NT2/D1 (cell line): Measurements from ENCODE around the gene ATP7A.

Experiments
- DNase-seq: peaks from one replicate; pipeline ENCODE4 v3.0.0-alpha.2; 2011; ENCODE audit warnings: low read depth, low spot score
- H3K27me3 ChIP-seq: 2 replicates; pipeline ENCODE4 v1.6.0; 2011; ENCODE audit warnings: mild to moderate bottlenecking; ENCODE audit not compliant: insufficient read length, insufficient read depth
- H3K36me3 ChIP-seq: 2 replicates; pipeline ENCODE4 v1.6.1; 2011; ENCODE audit warnings: mild to moderate bottlenecking, low read length, mixed read lengths; ENCODE audit not compliant: insufficient read depth, insufficient read length
- H3K4me1 ChIP-seq: 2 replicates; pipeline ENCODE4 v1.5.1; 2011; ENCODE audit not compliant: insufficient read depth, insufficient read length
- H3K4me3 ChIP-seq: 2 replicates; pipeline ENCODE4 v1.5.1; 2011; ENCODE audit warnings: low read depth; ENCODE audit not compliant: insufficient read length
- H3K9ac ChIP-seq: 2 replicates; pipeline ENCODE4 v1.6.0; 2011; ENCODE audit warnings: low read depth; ENCODE audit not compliant: insufficient read length
- H3K9me3 ChIP-seq: 2 replicates; pipeline ENCODE4 v1.5.1; 2011; ENCODE audit warnings: mild to moderate bottlenecking, low read length; ENCODE audit not compliant: insufficient read depth
- SUZ12 ChIP-seq: IDR thresholded peaks from 2 replicates; pipeline ENCODE4 v1.6.1; 2011; ENCODE audit not compliant: insufficient read length, insufficient read depth; ENCODE audit errors: extremely low read depth
- YY1 ChIP-seq: IDR thresholded peaks from 2 replicates; pipeline ENCODE4 v1.6.1; 2011; ENCODE audit not compliant: insufficient read length, insufficient read depth
- ZNF274 ChIP-seq: IDR thresholded peaks from 2 replicates; pipeline ENCODE4 v1.6.1; 2011; ENCODE audit warnings: mild to moderate bottlenecking, low read depth, low read length

The ATP7A gene

DNA sequence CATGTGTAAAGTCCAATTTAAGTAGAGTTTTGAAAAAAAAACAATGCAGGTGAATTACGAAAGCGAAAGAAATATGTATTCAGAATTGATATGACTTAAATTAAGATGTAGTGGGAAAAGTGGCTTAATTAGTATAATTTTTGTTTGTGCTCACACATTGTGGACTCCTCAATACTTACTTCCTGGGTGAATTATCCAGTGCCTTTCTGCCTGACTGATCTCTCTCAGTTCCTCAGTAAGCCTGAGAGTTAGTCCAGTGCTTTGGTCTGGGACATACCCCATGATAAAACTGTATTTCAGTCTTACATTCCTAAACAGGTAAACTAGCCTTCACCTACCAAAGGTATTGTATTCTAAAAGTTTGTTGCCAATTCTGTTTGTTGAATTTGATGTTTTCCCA is 50.6 kb downstream of the ATP7A start:
- H3K36me3 ChIP-seq, result no peaks in the 10 kb centered on the region
- TF ChIP-seq YY1, result no peak
- TF ChIP-seq SUZ12, result no peak
- no peak for TF ChIP-seq ZNF274
- H3K4me3 ChIP-seq, result no peak overlapping the region
- DNase-seq, result no peak
- 0 out of 2 replicates have a peak, but pooled peaks cover 6% of the 10 kb centered on the region for H3K9me3 ChIP-seq
- H3K4me1 ChIP-seq, result no peaks in the 10 kb centered on the region
- H3K9ac ChIP-seq, result no peak overlapping the region
- H3K27me3 ChIP-seq, result no peaks in the 10 kb centered on the region

DNA sequence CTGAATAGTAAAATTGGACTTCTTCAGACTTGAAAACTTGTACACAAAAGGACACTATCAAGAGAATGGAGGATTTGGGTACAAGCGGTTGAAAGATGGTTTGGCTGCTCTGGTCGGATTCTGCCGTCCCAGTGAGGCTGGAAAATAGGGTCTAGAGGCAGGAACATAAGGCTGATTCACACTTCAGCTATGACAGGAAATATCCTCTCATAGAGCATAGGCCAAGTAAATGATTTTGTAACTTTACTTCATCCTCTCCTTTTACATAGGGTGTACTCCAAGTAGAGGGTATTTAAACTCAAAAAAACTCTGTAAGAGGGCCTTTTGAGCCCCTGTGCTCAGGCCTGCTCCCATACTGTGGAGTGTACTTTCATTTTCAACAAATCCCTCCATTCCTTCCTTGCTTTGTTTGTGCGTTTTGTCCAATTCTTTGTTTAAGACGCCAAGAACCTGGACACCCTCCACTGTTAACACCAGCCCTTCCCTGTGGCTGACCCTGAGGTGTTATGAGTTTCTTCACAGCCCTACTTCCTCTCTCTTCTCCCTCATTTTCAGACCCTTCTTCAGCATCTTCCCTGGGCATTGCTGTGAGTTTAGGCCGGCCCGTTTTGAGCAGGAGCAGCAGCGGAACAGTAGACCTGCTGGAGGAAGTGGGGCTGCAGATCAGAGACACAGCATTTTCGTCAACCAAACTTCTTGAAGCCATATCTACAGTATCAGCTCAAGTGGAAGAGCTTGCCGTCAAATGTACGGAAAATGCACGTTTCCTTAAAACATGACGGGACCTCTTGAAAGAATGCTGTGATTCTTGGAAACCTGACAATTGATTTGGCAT is 51.8 kb downstream of the ATP7A start:
- Histone ChIP-seq H3K9ac (no peak overlapping the region), H3K4me3 (no peak overlapping the region), H3K36me3 (no peaks in the 10 kb centered on the region), H3K27me3 (no peaks in the 10 kb centered on the region), H3K9me3 (0 out of 2 replicates have a peak, but pooled peaks cover 6% of the 10 kb centered on the region), H3K4me1 (no peaks in the 10 kb centered on the region)
- DNase-seq, result no peak
- TF ChIP-seq ZNF274, result no peak
- TF ChIP-seq SUZ12, result no peak
- TF ChIP-seq YY1, result no peak

GRCh38 chrX:77966361-77966760 is 55.9 kb downstream of the ATP7A start:
- H3K9ac ChIP-seq, result no peak overlapping the region
- no peaks in the 10 kb centered on the region for H3K9me3 ChIP-seq
- TF ChIP-seq YY1, result no peak
- TF ChIP-seq ZNF274, result no peak
- no peak for TF ChIP-seq SUZ12
- H3K4me1 ChIP-seq, result no peaks in the 10 kb centered on the region
- no peak overlapping the region for H3K4me3 ChIP-seq
- H3K27me3 ChIP-seq, result no peaks in the 10 kb centered on the region
- H3K36me3 ChIP-seq, result no peaks in the 10 kb centered on the region
- DNase-seq, result no peak

DNA sequence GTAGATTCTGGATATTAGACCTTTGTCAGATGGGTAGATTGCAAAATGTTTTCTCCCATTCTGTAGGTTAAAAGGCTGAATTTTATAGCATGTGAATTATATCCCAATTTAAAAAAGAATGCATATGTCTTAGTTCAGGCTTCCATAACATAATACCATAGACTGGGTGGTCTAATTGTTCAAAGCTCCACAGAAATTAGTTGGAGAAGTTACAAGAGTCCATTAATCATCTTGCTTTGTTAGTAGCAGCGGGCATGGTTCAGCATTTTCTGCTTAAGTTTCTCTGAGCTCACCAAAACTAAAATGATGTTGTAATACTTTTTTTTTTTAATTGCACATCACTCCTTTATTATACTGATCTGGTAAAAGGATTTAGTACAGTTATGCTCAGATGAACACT is 57.1 kb downstream of the ATP7A start:
- DNase-seq, result no peak
- Histone ChIP-seq H3K27me3 (no peaks in the 10 kb centered on the region), H3K36me3 (no peaks in the 10 kb centered on the region), H3K4me3 (no peak overlapping the region), H3K9ac (no peak overlapping the region), H3K9me3 (no peaks in the 10 kb centered on the region), H3K4me1 (no peaks in the 10 kb centered on the region)
- TF ChIP-seq ZNF274, result no peak
- TF ChIP-seq YY1, result no peak
- TF ChIP-seq SUZ12, result no peak

GRCh38 chrX:77969538-77969937 is 59.0 kb downstream of the ATP7A start, which contains the start of gene PGAM4:
TSS of gene PGAM4 (minus strand) at chrX:77969638. CDS start at chrX:77969638, 0 bp downstream.
- TF ChIP-seq ZNF274 (no peak), SUZ12 (no peak), YY1 (no peak)
- no peaks in the 10 kb centered on the region for H3K4me1 ChIP-seq
- no peaks in the 10 kb centered on the region for H3K27me3 ChIP-seq
- H3K9me3 ChIP-seq, result no peaks in the 10 kb centered on the region
- DNase-seq, result no peak
- H3K36me3 ChIP-seq, result no peaks in the 10 kb centered on the region
- H3K4me3 ChIP-seq, result no peak within 1 kb of the TSS
- H3K9ac ChIP-seq, result no peak within 1 kb of the TSS

DNA sequence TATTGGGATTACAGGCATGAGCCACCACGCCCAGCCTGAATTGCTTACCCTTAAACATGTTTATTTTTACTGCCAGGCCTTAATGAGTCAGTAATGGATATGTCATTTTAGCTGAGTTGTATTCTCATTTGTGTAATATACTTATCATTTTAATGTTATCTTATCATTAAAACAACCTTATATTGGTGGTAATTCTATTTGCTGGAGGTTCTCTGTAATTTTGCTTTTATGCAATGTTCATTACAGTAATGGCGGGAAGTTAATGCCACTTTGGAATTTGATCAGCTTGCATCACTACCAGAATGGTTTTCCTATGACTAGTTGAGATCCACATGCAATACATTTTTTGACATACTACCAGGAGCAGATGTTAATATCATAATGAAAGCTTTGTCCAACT is 65.3 kb downstream of the ATP7A start:
- no peak for DNase-seq
- H3K27me3 ChIP-seq, result no peaks in the 10 kb centered on the region

DNA sequence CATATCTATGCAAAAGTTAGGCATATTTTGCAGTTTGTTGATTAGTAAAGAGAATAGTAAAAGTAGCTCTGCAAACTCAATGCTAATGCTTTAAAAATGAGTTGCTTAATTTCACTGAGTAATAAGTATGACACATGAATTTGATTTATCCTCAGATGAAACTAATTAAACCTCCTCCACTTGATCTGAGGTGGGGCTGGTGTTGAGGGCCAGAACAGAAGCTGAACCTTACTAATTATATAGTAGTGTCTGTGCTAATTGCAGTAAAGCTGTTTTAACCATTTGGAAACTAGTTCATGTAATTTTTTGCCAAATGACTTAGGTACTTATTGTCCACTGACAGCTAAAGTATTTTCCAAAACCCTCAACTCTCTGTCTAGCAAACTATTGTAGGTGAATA is 66.6 kb downstream of the ATP7A start:
- Histone ChIP-seq H3K36me3 (no peaks in the 10 kb centered on the region), H3K9me3 (no peaks in the 10 kb centered on the region), H3K9ac (no peak overlapping the region), H3K4me3 (no peak overlapping the region), H3K27me3 (no peaks in the 10 kb centered on the region), H3K4me1 (no peaks in the 10 kb centered on the region)
- DNase-seq, result no peak
- TF ChIP-seq YY1 (no peak), ZNF274 (no peak), SUZ12 (no peak)

More for the DNA sequence above, 65.3 kb downstream of the ATP7A start:
- Histone ChIP-seq H3K9ac (no peak overlapping the region), H3K9me3 (no peaks in the 10 kb centered on the region), H3K36me3 (no peaks in the 10 kb centered on the region), H3K4me1 (no peaks in the 10 kb centered on the region), H3K4me3 (no peak overlapping the region)
- no peak for TF ChIP-seq ZNF274
- no peak for TF ChIP-seq SUZ12
- no peak for TF ChIP-seq YY1
